HG03097 (cell line): ENCODE measurements around the gene LRBA.
"Not testable (repeated sequence)": the region's sequence is repeated elsewhere in the genome, so short reads cannot be mapped to it uniquely, and the experiment has no call there.

Experiments
- ATAC-seq: cut with Tn5 transposase; IDR thresholded peaks from one replicate; pipeline ENCODE4 v1.9.1; 2021; ENCODE audit not compliant: unreplicated experiment, low FRiP score

Gene LRBA

DNA sequence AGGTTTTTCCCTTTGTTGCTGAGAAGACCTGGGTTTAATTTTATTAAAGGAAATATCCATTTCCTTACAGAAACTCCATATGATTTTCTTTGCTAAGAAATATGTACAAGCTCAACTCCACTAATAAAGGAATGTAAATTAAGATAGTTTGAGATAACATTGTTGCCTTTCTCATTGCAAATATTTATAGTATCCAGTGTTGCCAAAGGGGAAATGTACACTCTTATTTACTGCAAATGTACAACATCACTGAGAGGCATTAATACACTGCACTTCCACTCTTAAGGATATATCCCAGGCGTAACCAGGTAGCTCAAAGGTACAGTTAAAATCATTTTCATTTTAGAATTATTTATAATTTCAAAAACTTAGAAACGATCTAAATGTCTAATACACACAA, 7.5 kb upstream of the LRBA start:
- no peak for ATAC-seq

DNA sequence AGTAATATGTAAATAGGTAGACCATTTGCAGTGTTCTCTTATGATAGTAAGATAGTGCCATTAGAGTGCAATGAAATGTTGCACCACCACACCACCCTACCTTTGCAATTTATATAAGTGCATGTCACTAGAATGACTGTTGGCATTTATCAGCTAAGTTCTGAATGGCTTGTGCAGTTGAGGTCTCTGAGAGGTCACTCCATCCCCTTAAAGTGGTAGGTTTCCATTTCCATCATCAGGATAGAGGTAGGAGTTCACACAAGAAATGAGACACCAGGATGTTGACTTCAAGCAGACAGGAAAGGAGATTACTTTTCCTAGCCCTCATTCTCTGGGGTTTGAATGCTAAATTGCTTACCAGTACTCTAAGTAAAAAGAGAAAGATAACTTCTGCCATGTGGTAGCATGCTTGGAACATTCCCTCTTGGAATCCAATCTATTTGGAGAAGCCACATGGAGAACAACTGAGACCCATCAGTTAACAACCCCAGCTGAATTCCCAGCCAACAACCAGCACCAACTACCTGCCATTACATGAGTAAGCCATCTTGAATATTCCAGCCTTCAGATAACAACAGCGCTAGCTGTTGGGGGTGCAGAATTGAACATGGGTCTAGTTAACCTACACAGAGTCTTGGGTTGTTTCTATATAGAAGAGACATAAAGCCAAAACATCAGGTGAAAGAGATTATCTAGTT, 6.7 kb upstream of the LRBA start:
- no peak for ATAC-seq

DNA sequence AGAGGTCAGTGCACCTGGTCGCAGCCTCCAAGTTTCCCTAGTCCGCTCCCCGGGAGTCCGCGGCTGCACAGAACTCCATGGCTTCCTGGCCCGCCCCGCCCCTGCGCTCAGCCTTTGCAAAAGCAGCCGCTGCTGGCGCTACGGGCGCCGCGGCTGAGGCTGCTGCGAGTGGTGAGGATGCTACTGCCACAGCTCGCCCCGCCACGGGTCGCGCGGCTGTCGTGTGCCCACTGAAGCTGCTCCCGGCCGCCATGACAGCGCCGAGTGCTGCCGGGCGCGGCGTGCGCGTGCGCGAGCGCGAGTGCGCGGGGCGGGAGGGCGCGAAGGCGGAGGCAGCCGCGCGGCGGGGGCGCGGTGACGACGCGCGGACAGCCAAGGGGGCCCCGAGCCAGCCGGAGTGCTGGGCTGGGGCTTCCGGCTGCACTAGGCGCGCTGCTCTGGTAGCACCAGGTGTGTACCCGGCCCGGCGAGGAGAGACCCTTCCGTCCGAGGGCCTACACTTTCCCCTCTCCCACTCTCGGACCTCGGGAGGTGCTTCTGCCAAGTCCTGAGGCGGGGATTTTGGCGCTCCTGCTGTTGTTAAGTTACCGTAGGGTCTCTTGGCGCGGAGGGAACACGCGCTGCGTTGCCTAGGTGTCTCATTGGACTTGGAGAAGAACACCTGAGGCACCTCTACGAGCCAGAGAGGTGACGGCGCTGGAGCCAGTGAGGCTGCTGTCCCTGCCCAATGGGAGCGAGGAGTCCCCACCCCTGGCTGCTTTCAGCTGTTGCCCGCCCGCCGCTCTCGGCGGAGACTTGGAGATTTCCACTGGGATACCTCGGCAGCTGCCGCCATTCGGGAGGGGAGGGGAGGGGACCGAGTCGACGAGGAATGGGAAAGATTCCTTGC, 619 bp upstream of the LRBA start:
- peak; percentile 76 for ATAC-seq

DNA sequence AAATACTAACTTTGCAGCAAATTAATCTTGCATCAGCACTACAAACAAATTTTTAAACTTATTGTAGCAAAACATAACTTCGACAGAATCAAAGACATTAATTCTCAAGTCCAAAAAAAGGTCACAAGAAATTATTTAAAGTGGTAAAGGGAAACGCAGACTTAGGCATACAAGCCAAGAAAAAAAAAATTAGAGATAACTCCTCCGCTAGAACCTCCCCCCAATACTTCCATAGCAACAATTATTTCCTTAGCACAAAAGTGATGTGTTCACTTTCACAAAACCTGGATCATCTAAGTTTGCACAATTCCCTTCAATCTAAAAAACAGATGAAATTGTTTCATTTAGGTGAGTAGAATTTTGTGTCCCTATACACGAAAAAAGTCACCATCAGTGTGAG, 1.1 kb downstream of the LRBA start:
- no peak for ATAC-seq

DNA sequence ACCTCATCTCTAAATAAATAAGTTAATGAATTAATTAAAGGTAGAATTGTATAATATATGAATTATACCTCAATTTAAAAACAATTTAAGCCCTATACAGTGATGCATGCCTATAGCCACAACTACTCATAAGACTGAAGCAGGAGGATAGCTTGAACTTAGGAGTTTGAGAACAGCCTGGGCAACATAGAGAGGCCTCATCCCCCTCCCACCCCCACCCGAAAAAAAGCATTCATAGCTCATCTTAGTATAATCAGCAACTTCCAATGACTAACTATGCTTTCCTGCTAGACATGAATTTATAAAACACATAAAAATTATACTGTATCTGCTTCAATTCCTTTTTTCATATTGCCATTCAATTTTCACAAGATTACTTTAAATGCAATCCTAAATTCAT, 1.6 kb downstream of the LRBA start:
- ATAC-seq = no peak

DNA sequence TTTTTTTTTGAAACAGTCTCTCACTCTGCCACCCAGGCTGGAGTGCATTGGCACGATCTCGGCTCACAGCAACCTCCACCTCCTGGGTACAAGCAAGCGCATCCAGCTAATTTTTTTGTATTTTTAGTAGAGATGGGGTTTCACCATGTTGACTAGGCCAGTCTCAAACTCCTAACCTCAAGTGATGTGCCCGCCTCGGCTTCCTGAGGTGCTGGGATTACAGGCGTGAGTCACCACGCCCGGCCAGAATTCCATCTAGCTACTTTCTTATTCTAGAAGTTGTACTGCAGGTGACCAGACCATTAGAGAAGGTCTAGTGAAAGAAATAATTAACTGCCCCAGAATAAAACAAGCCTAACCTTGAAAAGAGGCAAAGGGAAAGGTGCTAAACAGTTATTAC, 2.3 kb downstream of the LRBA start:
- ATAC-seq = no peak

DNA sequence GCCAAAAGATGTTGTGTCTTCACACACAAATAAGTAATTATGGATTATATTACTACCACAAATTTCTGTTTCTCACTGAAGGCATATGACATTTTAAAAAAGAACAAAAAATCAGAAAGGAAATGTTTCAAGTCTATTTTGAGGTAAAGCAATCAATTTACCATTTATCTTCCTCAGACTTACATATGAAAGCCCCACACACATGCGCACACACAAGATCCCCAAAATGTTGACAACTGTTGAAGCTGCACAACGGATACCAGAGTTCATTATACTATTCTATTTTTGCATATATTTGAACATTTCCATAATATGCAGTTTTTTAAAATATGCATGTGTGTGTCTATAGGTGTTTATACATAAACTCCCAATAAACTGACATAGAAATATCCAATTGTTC, 2.7 kb downstream of the LRBA start:
- no peak for ATAC-seq

DNA sequence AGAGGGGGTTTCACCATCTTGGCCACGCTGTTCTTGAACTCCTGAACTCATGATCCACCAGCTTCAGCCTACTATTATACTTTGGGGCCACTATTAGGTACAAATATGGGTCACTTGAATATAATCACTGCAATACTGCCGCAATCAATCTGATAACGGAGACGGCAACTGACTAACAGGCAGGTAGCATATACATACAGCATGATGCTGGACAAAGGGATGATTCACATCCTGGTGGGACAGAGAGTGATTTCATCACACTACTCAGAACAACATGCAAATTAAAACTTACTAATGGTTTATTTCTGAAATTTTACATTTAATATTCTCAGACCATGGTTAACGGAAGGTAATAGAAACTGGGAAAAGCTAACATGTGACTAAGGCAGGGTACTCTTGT, 10.9 kb downstream of the LRBA start:
- no peak for ATAC-seq

DNA sequence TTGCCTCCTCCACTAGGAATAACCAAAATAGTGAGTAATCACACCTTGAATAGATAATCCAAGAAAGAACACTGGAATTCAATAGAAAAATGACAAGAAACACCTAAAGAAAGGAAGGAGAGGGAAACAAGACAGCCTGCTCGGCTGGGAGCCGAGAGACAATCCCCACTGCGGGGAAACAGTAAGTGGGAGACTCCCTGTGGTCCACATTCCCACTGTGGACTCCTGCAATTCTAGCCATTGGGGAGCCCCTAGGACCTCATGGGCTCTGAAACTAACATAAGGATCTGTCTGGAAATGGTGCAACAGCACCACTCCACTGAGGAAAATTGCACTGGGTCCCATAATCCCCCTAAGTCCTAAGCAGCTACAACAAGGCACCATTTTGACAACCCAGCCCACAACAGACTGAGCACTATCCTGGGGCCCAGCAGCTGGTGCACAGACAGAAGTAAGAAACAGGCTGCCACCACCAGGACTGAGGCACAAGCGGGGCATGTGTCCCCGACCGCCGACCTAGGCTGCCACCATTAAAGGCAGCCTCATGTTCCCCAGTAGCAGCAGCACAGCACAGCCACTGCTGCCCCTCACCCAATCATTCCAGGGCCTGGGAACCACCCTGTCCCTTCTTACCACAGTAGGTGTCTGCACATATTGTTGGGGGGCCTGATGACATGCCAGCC, 14.2 kb downstream of the LRBA start:
- ATAC-seq = no peak

DNA sequence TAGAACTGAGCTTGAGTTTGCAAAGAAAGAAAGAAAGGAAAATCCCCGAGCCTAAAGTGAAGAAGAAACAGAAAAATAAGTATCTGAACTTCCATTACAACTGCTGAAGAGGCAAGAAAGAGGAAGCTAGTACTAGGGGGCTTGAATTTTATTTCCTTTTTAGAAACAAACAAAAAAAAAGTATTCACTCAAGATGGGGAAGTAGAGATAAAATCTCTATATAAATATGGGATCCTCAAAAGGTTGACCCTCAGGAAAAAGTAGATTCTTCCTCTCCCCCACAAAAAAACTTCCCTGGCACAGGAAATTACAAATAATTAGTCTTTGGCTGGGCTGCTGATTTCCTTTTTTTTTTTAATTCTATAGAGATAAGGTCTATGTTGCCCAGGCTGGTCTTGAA, 16.0 kb downstream of the LRBA start:
- ATAC-seq = no peak

DNA sequence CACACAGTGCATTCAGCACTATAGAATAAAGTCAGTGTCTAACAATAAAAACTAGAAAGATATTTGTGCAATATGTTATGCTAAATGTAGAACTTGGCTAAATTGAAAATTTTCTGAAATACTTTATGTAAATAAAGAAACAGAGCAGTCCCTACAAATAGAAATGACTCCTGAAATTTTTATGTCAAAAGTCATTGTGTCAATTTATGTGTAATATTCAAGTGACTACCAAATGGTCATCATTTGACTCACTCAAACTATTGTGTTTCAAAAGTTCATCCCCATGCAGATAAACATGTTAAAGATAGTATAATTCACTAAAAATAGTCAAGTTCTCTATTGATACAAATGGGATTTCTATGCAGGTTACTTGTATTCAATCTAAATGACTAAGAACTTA, 17.9 kb downstream of the LRBA start:
- ATAC-seq = no peak

DNA sequence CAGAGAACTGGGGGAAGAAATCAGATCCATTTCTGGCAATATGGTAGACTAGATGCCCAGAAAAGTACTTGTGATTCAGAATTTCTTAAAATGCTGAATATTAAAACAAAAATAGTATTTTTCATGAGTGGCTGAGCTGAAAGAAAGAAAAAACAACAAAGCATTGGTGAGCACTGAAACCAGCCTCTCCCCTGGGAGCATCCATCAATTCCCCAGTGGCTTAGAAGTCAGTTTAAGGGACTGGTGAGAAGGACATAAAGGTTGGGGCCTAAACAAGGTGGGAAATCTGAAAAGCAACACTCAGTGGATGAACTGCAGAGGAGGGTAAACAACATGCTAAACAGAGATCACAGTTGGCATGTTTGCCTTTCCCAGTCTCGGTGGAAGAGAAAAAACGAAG, 20.4 kb downstream of the LRBA start:
- ATAC-seq = no peak

DNA sequence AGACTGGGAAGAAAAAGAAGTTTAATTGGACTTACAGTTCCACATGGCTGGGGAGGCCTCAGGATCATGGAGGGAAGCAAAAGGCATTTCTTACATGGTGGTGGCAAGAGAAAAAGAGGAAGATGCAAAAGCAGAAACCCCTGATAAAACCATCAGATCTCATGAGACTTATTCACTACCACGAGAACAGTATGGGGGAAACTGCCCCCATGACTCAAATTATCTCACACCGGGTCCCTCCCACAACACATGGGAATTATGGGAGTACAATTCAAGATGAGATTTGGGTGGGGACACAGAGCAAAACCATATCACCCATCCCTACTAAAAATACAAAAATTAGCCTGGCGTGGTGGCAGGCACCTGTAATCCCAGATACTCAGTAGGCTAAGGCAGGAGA, 21.5 kb downstream of the LRBA start:
- ATAC-seq = not testable (repeated sequence)

DNA sequence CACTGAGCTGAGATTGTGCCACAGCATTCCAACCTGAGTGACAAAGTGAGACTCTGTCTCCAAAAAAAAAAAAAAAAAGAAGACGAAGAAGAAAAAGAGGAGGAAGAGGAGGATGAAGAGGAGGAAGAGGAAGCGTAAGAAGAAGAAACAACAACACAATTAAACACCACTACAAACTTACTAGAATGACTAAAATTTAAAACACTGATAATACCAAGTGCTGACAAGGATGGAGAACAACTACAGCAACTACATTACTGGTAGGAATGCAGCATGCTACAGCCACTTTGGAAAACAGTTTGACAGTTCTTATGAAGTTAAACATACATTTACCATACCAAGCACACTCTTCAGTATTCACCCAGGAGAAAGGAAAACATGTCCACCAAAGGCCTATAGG, 24.1 kb downstream of the LRBA start:
- ATAC-seq = no peak

DNA sequence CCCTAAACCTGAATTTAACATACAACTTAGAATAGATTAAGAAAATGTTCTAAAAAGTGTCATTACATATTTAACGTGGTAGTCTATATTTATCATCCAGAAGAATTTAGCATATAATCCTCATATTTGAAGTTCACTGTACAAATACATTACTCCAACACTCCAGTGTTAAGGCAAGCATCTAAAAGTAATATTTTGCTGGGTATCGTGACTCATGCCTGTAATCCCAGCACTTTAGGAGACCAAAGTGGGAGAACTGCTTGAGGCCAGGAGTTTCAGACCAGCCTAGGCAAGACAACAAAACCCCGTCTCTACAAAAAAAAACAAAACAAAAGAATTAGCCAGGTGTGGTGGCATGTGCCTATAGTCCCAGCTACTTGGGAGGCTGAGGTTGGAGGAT, 24.8 kb downstream of the LRBA start:
- ATAC-seq = no peak

DNA sequence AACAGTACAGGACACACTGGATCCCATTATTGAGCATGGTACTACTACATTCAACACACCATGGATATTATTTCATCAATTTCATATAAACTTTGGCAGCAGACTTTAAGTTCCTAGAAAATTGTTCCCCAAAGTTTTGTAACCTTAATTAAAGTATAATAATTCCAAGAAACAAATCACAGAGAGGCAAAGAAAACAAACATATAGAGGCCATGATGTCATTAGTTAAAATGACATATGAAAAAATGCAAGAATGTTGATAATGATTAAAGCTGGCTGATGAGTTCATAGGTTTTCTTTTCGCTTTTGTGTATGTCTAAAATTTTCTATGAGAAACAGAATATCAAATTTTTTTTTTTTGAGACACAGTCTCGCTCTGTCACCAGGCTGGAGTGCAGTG, 26.8 kb downstream of the LRBA start:
- no peak for ATAC-seq

DNA sequence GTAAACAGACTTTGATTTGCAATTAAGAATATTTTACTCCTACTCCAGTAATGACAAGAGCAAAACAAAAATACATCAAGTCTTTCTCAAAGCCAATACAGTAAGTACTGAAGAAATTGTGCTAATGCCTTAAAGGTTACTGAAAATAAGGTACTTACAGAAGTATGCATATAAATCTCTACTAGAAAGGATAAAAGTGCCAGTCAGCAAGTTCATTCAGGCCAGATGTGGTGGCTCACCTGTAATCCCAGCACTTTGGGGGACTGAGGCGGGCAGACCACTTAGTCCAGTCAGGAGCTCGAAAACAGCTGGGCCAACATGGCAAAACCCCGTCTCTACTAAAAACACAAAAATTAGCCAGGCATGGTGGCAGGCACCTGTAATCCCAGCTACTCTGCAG, 27.9 kb downstream of the LRBA start:
- ATAC-seq = no peak

DNA sequence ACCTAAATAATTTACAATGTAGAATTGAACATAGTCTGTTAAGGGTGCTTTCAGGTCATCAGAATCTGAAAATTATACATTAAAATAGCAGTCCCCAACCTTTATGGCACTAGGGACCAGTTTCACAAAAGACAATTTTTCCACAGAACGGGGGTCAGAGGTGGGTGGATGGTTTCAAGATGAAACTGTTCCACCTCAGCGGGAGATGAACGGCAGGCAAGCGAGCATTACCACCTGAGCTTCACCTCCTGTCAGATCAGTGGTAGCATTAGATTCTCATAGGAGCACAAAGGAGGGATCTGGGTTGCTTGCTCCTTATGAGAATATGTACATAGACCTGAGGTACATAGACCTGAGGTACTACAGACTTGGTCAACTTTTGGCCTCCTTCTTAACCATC, 29.0 kb downstream of the LRBA start:
- ATAC-seq = no peak

DNA sequence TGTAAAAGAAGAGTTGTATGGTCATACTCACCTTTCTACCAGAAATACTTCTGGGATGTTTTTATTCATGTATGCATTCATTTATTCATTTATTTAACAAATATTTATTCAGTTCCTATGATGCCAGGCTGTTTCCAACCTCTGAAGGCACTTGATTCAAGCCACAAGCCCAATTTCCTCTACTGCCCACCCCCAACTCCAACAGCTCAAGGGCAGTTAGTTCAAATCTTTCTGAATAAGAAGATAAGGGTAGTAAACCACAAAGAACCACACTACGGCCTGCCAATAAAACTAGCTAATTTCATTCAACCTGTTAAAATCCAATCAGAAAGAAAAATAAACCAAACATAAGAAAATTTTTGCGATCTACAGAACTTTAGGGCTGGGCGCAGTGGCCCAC, 31.2 kb downstream of the LRBA start:
- no peak for ATAC-seq

DNA sequence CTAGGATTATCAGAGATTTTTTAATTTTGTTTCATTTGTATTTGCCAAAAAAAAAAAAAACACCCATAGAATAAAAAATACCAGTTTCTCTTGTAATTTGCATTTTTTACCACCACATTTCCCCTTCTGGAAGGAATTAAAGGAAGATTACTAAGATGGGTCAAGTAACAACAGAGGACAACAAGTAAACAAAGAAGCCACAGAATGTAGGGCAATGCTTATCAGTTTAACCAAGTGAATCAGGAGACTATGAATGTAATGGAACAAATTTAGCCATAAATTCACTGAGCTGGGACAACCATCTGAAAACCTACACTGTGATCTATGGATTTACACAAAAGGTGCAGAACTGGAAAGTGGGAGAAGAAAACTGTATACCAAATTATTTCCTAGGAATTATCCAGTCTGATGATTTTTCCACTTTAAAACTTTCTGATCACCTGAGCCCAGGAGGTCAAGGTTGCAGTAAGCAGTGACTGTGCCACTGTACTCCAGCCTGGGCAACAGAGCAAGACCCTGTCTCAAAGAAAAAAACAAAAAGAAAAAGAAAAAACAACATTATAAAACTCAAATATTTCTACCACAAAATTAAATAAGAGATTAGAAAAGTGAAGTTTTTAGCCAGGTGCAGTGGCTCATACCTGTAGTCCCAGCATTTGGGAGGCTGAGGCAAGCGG, 32.4 kb downstream of the LRBA start:
- no peak for ATAC-seq
